MCF 10A (cell line): ENCODE measurements around the gene KRTAP19-5. TPM values are rescaled to one million over a fixed set of nuclear protein-coding genes. Genes with fewer than 3 reads are reported as not detected.
A peak's percentile ranks its signal among the peaks of the same experiment; 100 is the strongest.

ENCODE experiments used
- BruUV-seq: library from RNA; stranded (reverse); fragments of 400-500 nt; replicated peaks from 2 replicates; lab custom pipeline; 2021; lab: Mats Ljungman, UMichigan
- CTCF ChIA-PET: fragments of 300-600 bp; sonication (Branson Sonifier 250); formaldehyde crosslinking; extraction: SDS; loops from one replicate; lab custom pipeline; 2021; ENCODE audit warnings: antibody characterized with exemption, inconsistent platforms; lab: Yijun Ruan, JAX
- POLR2A ChIA-PET: fragments of 300-600, 350-650 bp; sonication (Branson Sonifier 250); formaldehyde crosslinking; extraction: SDS; loops from one replicate; lab custom pipeline; 2020; ENCODE audit warnings: antibody characterized with exemption, inconsistent platforms; lab: Yijun Ruan, JAX
- DNase-seq: peaks from one replicate; pipeline ENCODE4 v3.0.0-alpha.2; 2018; ENCODE audit not compliant: unreplicated experiment
- H3K27ac Mint-ChIP-seq: one replicate; pipeline ENCODE4 v1.8.0; 2022; ENCODE audit warnings: mild to moderate bottlenecking, low read depth, mixed read lengths; ENCODE audit not compliant: unreplicated experiment
- H3K27me3 Mint-ChIP-seq: one replicate; pipeline ENCODE4 v1.8.0; 2022; ENCODE audit warnings: mixed read lengths; ENCODE audit not compliant: insufficient read depth, unreplicated experiment
- H3K36me3 Mint-ChIP-seq: one replicate; pipeline ENCODE4 v1.8.0; 2022; ENCODE audit warnings: mild to moderate bottlenecking, moderate library complexity, mixed read lengths; ENCODE audit not compliant: insufficient read depth, unreplicated experiment
- H3K4me1 Mint-ChIP-seq: one replicate; pipeline ENCODE4 v1.8.0; 2022; ENCODE audit warnings: mixed read lengths; ENCODE audit not compliant: insufficient read depth, unreplicated experiment
- H3K4me3 Mint-ChIP-seq: one replicate; pipeline ENCODE4 v1.8.0; 2022; ENCODE audit warnings: mild to moderate bottlenecking, moderate library complexity, mixed read lengths; ENCODE audit not compliant: unreplicated experiment
- H3K9me3 Mint-ChIP-seq: one replicate; pipeline ENCODE4 v1.8.0; 2022; ENCODE audit warnings: mixed read lengths; ENCODE audit not compliant: unreplicated experiment
- CTCF ChIP-seq: fragments of 200-600 bp; IDR thresholded peaks from one replicate; pipeline ENCODE4 v1.8.0; 2022; ENCODE audit warnings: antibody characterized with exemption, mild to moderate bottlenecking; ENCODE audit not compliant: unreplicated experiment
- intact Hi-C: fragments of 100-400 bp; cut with micrococcal nuclease; formaldehyde crosslinking; loops from 2 replicates; pipeline ENCODE4 v1.14.1; 2022
- total RNA-seq: library from RNA; stranded (reverse); gene quantifications from 2 replicates; pipeline ENCODE4 v1.2.3, GENCODE V29; 2022

Gene KRTAP19-5
- total RNA-seq, 1 experiment from 2014 or later = not detected

DNA sequence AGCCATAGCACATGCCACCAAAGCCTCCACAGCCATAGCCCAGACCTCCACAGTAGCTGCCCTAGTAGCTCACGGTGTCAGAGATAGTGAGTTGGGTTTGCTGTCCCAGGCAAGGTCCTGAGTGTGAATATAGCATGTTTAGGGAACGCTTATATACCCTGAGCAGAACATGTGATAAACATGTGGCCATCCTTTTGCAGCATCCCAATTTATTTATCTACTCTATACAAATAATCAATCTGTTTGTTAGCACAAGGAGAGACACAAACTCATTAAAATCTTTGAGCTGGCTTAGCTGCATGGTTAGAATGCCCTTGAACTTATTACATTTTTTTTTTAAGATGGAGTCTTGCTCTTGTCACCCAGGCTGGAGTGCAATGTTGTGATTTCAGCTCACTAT, 14.6 kb downstream of the KRTAP19-5 start, which contains the start of gene KRTAP19-2:
TSS of gene KRTAP19-2 (minus strand) at position 101 of the 400 bp plus-strand sequence. CDS start at position 13, 88 bp downstream.
- POLR2A ChIA-PET = no interaction called here
- peaks cover 19% of the 10 kb centered on the region for H3K27me3 Mint-ChIP-seq

GRCh38 chr21:30486180-30486579, 15.8 kb downstream of the KRTAP19-5 start:
- no peak for TF ChIP-seq CTCF
- CTCF ChIA-PET = interaction anchor here (1.1 kb wide), 1 partner anchor 10 kb away, joined by 3 read pairs; no protein-coding TSS in a partner anchor
- H3K36me3 Mint-ChIP-seq = no peaks in the 10 kb centered on the region

More for the DNA sequence above, 14.6 kb downstream of the KRTAP19-5 start, which contains the start of gene KRTAP19-2:
- TF ChIP-seq CTCF = no peak
- no peaks in the 10 kb centered on the region for H3K36me3 Mint-ChIP-seq
- no peak within 1 kb of the TSS for H3K27ac Mint-ChIP-seq
- H3K4me1 Mint-ChIP-seq = no peaks in the 10 kb centered on the region
- no peak within 1 kb of the TSS for H3K4me3 Mint-ChIP-seq
- BruUV-seq = no TSS peak
- intact Hi-C loops = no loop called here
- DNase-seq = no peak
- peaks cover 9% of the 10 kb centered on the region for H3K9me3 Mint-ChIP-seq
- CTCF ChIA-PET = interaction anchor here (0.6 to 1.1 kb wide), 2 partner anchors 12 to 643 kb away, joined by 3 to 4 read pairs; no protein-coding TSS in a partner anchor

GRCh38 chr21:30482130-30482529, 19.8 kb downstream of the KRTAP19-5 start:
- peaks cover 9% of the 10 kb centered on the region for H3K9me3 Mint-ChIP-seq
- POLR2A ChIA-PET = interaction anchor here (1.3 kb wide), 1 partner anchor 9 kb away, joined by 5 read pairs; the partner anchor contains the start of gene KRTAP19-3
- H3K36me3 Mint-ChIP-seq = no peaks in the 10 kb centered on the region
- H3K4me3 Mint-ChIP-seq = no peak overlapping the region
- TF ChIP-seq CTCF = no peak
- no peak overlapping the region for H3K27ac Mint-ChIP-seq
- intact Hi-C loops = no loop called here
- peaks cover 33% of the 10 kb centered on the region for H3K27me3 Mint-ChIP-seq
- DNase-seq = peak; percentile 3
- no TSS peak for BruUV-seq
- CTCF ChIA-PET = no interaction called here
- no peaks in the 10 kb centered on the region for H3K4me1 Mint-ChIP-seq

More at GRCh38 chr21:30486180-30486579, 15.8 kb downstream of the KRTAP19-5 start:
- peaks cover 30% of the 10 kb centered on the region for H3K27me3 Mint-ChIP-seq
- H3K4me3 Mint-ChIP-seq = no peak overlapping the region
- POLR2A ChIA-PET = interaction anchor here (0.7 kb wide), 1 partner anchor 210 kb away, joined by 3 read pairs; no protein-coding TSS in a partner anchor
- peaks cover 9% of the 10 kb centered on the region for H3K9me3 Mint-ChIP-seq
- no TSS peak for BruUV-seq
- intact Hi-C loops = no loop called here
- H3K4me1 Mint-ChIP-seq = no peaks in the 10 kb centered on the region
- no peak overlapping the region for H3K27ac Mint-ChIP-seq
- DNase-seq = no peak

DNA sequence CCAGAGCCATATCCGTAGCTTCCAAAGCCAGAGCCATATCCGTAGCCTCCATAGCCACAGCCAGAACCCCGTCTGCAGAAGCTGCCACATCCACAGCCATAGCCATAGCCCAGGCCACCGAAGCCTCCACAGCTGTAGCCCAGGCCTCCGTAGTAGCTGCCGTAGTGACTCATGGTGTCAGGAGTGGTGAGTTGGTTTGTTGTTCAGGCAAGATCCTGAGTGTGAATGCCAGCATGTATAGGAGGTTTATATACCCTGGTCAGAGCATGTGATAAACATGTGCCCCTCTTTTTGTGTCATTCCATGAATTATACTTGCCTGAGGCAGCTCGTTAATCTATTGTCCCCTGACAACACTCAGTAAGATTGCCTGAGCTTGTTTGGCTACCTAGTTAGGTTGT, 21.8 kb downstream of the KRTAP19-5 start, which contains the start of gene KRTAP19-1:
TSS of gene KRTAP19-1 (minus strand) at position 223 of the 400 bp plus-strand sequence. CDS start at position 173, 50 bp downstream.
- H3K4me3 Mint-ChIP-seq = no peak within 1 kb of the TSS
- no peaks in the 10 kb centered on the region for H3K4me1 Mint-ChIP-seq
- H3K9me3 Mint-ChIP-seq = no peaks in the 10 kb centered on the region
- H3K27ac Mint-ChIP-seq = no peak within 1 kb of the TSS
- BruUV-seq = no TSS peak
- ChIA-PET CTCF (interaction anchor here (0.7 to 0.9 kb wide), 2 partner anchors 19 to 1008 kb away, joined by 3 to 4 read pairs; no protein-coding TSS in a partner anchor), POLR2A (no interaction called here)
- TF ChIP-seq CTCF = no peak
- intact Hi-C loops = no loop called here
- H3K27me3 Mint-ChIP-seq = peaks cover 42% of the 10 kb centered on the region
- H3K36me3 Mint-ChIP-seq = no peaks in the 10 kb centered on the region
- no peak for DNase-seq
